Panc1 (cell line): Measurements from ENCODE around the gene ACER3. TPM values are rescaled to one million over a fixed set of nuclear protein-coding genes. Genes with fewer than 3 reads are reported as not detected.
"Not testable (repeated sequence)": the region's sequence is repeated elsewhere in the genome, so short reads cannot be mapped to it uniquely, and the experiment has no call there.

Source experiments
- ATAC-seq: fragments of 200-7000 bp; cut with Tn5 transposase; 2 replicates; pipeline ENCODE4 v1.9.1; 2020; ENCODE audit warnings: mild to moderate bottlenecking, moderate library complexity
- BruUV-seq: library from RNA; stranded (reverse); fragments of 400-500 nt; replicated peaks from 2 replicates; lab custom pipeline; 2021; lab: Mats Ljungman, UMichigan
- CTCF ChIA-PET: fragments of 300-600 bp; sonication (Branson Sonifier 250); formaldehyde crosslinking; loops from one replicate; lab custom pipeline; 2022; ENCODE audit warnings: antibody characterized with exemption; lab: Charles Lee
- POLR2A ChIA-PET: fragments of 300-600 bp; sonication (Branson Sonifier 250); formaldehyde crosslinking; loops from one replicate; lab custom pipeline; 2022; ENCODE audit warnings: antibody characterized with exemption; lab: Charles Lee
- DNase-seq: peaks from one replicate; pipeline ENCODE4 v3.0.0-alpha.2; 2010; ENCODE audit warnings: low read depth, low spot score
- H3K27ac ChIP-seq: 2 replicates; pipeline ENCODE4 v1.5.1; 2011; ENCODE audit warnings: mild to moderate bottlenecking, low read length, inconsistent platforms
- H3K27me3 ChIP-seq: fragments of 200-500 bp; sonication (Bioruptor generic); 2 replicates; pipeline ENCODE4 v1.6.0; 2014; ENCODE audit warnings: low read length, inconsistent platforms; ENCODE audit not compliant: control insufficient read depth, insufficient read depth
- H3K36me3 ChIP-seq: fragments of 200-500 bp; sonication (Bioruptor generic); 2 replicates; pipeline ENCODE4 v1.5.1; 2014; ENCODE audit warnings: inconsistent platforms, mild to moderate bottlenecking, low read length, moderate library complexity; ENCODE audit not compliant: control insufficient read depth, insufficient read depth
- H3K4me1 ChIP-seq: 2 replicates; pipeline ENCODE4 v1.5.1; 2011; ENCODE audit warnings: inconsistent platforms, mild to moderate bottlenecking, low read length, moderate library complexity; ENCODE audit not compliant: control insufficient read depth, insufficient read depth
- H3K4me3 ChIP-seq, 2 experiments: 2 replicates each; pipeline ENCODE4 v1.5.1; 2011 to 2012; ENCODE audit warnings: low read depth in 2 of 2, low read length in 2 of 2, mild to moderate bottlenecking in 2 of 2, inconsistent platforms in 1 of 2, moderate library complexity in 1 of 2
- H3K9me3 ChIP-seq: fragments of 200-500 bp; sonication (Bioruptor generic); 2 replicates; pipeline ENCODE4 v1.5.1; 2014; ENCODE audit warnings: low read depth, mild to moderate bottlenecking, inconsistent platforms, low read length, moderate library complexity; ENCODE audit not compliant: control insufficient read depth, insufficient read depth
- CTCF ChIP-seq: fragments of 450-650 bp; IDR thresholded peaks from 2 replicates; pipeline ENCODE4 v1.5.1; 2017; ENCODE audit warnings: mild to moderate bottlenecking
- POLR2AphosphoS5 ChIP-seq: IDR thresholded peaks from 2 replicates; pipeline ENCODE4 v1.6.1; 2012; ENCODE audit warnings: mild to moderate bottlenecking, low read depth, low read length, moderate library complexity
- REST ChIP-seq, 2 experiments: IDR thresholded peaks; 2 replicates each; pipeline ENCODE4 v1.6.1; 2011 to 2012; ENCODE audit warnings: low read depth in 2 of 2, control low read depth in 1 of 2, low read length in 1 of 2, mild to moderate bottlenecking in 1 of 2, moderate library complexity in 1 of 2; ENCODE audit not compliant: insufficient read depth in 1 of 2
- SIN3A ChIP-seq: IDR thresholded peaks from 2 replicates; pipeline ENCODE4 v1.6.1; 2012; ENCODE audit warnings: low read depth, mild to moderate bottlenecking, low read length, moderate library complexity, borderline replicate concordance; ENCODE audit not compliant: insufficient read depth
- TCF7L2 ChIP-seq: IDR thresholded peaks from 2 replicates; pipeline ENCODE4 v1.6.1; 2011; ENCODE audit warnings: mild to moderate bottlenecking, low read depth, low read length, inconsistent platforms
- in situ Hi-C: cut with HindIII; loops from 2 replicates; pipeline ENCODE4 v1.10.0; 2016; ENCODE audit warnings: low sequenced_read_pairs, low pct_unique_long_range_greater_than_20kb
- intact Hi-C: fragments of 100-400 bp; cut with micrococcal nuclease; formaldehyde crosslinking; loops from one replicate; pipeline ENCODE4 v1.10.0; 2022; ENCODE audit not compliant: unreplicated experiment
- total RNA-seq: library from RNA; stranded (reverse); gene quantifications from one replicate; pipeline ENCODE4 v1.2.1, GENCODE V29; 2021; ENCODE audit not compliant: unreplicated experiment

Gene ACER3
- total RNA-seq, 1 experiment from 2014 or later, result 41.8 TPM

- CTCF ChIA-PET, result no interaction called here
- Histone ChIP-seq H3K4me3 (no peak overlapping the region), H3K27me3 (no peaks in the 10 kb centered on the region), H3K27ac (no peak overlapping the region), H3K4me1 (peaks cover 6% of the 10 kb centered on the region; the same call in 1 of the 2 replicates), H3K36me3 (no peaks in the 10 kb centered on the region), H3K9me3 (no peaks in the 10 kb centered on the region)
- TF ChIP-seq TCF7L2, result no peak
- TF ChIP-seq POLR2AphosphoS5, result no peak
- no peak for TF ChIP-seq CTCF
- TF ChIP-seq REST (IDR thresholded peaks at IDR 0.05; ENCODE audit: insufficient read depth in 1 of 2, low read depth in 2 of 2, low read length in 1 of 2), result no peak
- TF ChIP-seq SIN3A, result no peak
- DNase-seq (no peak), ATAC-seq (no peak)
- intact Hi-C loops, result no loop called here
- in situ Hi-C loops, result no loop called here
- BruUV-seq, result no TSS peak
- POLR2A ChIA-PET, result interaction anchor here (1.0 kb wide), 1 partner anchor 14 kb away, joined by 3 read pairs; no protein-coding TSS in a partner anchor
Measured at GRCh38 chr11:77014669-77015068, 154.0 kb downstream of the ACER3 start.

- ATAC-seq, CTCF ChIA-PET, intact Hi-C loops, H3K36me3 ChIP-seq, H3K27me3 ChIP-seq, in situ Hi-C loops, BruUV-seq, H3K9me3 ChIP-seq, H3K4me3 ChIP-seq, POLR2A ChIA-PET, DNase-seq: not testable (repeated sequence)
- Histone ChIP-seq H3K4me1 (peaks cover 21% of the 10 kb centered on the region), H3K27ac (0 out of 2 replicates have a peak overlapping the region, but pooled peaks have one; percentile 1)
Measured at GRCh38 chr11:77018396-77018924, 157.7 kb downstream of the ACER3 start.

GRCh38 chr11:77019976-77020595, 159.4 kb downstream of the ACER3 start:
- H3K36me3 ChIP-seq, result no peaks in the 10 kb centered on the region
- CTCF ChIA-PET, result interaction anchor here (0.7 to 0.8 kb wide), 2 partner anchors 8 to 599 kb away, joined by 3 to 6 read pairs; no protein-coding TSS in a partner anchor
- in situ Hi-C loops (no loop called here), intact Hi-C loops (no loop called here)
- H3K9me3 ChIP-seq, result no peaks in the 10 kb centered on the region
- H3K4me1 ChIP-seq, result peaks cover 21% of the 10 kb centered on the region
- POLR2A ChIA-PET, result interaction anchor here (0.6 kb wide), 2 partner anchors 16 to 174 kb away, joined by 3 to 4 read pairs; no protein-coding TSS in a partner anchor
- no peak overlapping the region for H3K4me3 ChIP-seq
- peak overlapping the region; percentile 64 for H3K27ac ChIP-seq
- ATAC-seq (peak; percentile 95), DNase-seq (peak; percentile 66)
- TF ChIP-seq POLR2AphosphoS5, result peak; percentile 30; the same call in 1 of the 2 replicates
- no peak for TF ChIP-seq SIN3A
- no peak for TF ChIP-seq TCF7L2
- no peak for TF ChIP-seq CTCF
- TF ChIP-seq REST (IDR thresholded peaks at IDR 0.05; ENCODE audit: insufficient read depth in 1 of 2, low read depth in 2 of 2, low read length in 1 of 2), result no peak
- no peaks in the 10 kb centered on the region for H3K27me3 ChIP-seq
- no TSS peak for BruUV-seq
